HCT116 (cell line): ENCODE results near the gene TMEM143. TPM values are rescaled to one million over a fixed set of nuclear protein-coding genes. Genes with fewer than 3 reads are reported as not detected.

Experiments
- ATAC-seq: fragments of 200-7000 bp; cut with Tn5 transposase; 2 replicates; pipeline ENCODE4 v1.9.1; 2020; ENCODE audit warnings: mild to moderate bottlenecking, moderate library complexity
- BruUV-seq: library from RNA; stranded (reverse); fragments of 400-500 nt; replicated peaks from 2 replicates; lab custom pipeline; 2021; lab: Mats Ljungman, UMichigan
- CTCF ChIA-PET: fragments of 300-600 bp; sonication (Branson Sonifier 250); formaldehyde crosslinking; loops from one replicate; lab custom pipeline; 2021; ENCODE audit warnings: antibody characterized with exemption; lab: Charles Lee
- POLR2A ChIA-PET: fragments of 300-600, 350-600 bp; sonication (Branson Sonifier 250); formaldehyde crosslinking; loops from one replicate; lab custom pipeline; 2021; ENCODE audit warnings: antibody characterized with exemption; lab: Charles Lee
- RAD21 ChIA-PET, 2 experiments: fragments of 300-600 bp; sonication (Branson Sonifier 250); formaldehyde crosslinking; loops; one replicate each; lab custom pipeline; 2023; ENCODE audit warnings: low total read pairs in 2 of 2; ENCODE audit not compliant: uncharacterized antibody in 2 of 2, unreplicated experiment in 2 of 2, low non-redundant PET in 1 of 2; lab: Charles Lee
- DNase-seq: peaks from one replicate; pipeline ENCODE4 v3.0.0-alpha.2; 2010; ENCODE audit warnings: low read depth, low spot score
- H2AFZ ChIP-seq: fragments of 200-600 bp; shearing (Covaris generic), sonication (generic); 2 replicates; pipeline ENCODE4 v1.6.1; 2017; ENCODE audit warnings: low read depth, mixed run types, mixed read lengths, antibody characterized with exemption, low read length; ENCODE audit not compliant: poor library complexity, severe bottlenecking
- H3K27ac ChIP-seq: 2 replicates; pipeline ENCODE4 v1.5.1; 2012; ENCODE audit warnings: low read depth, low read length
- H3K27me3 ChIP-seq: fragments of 200-600 bp; sonication (generic); 2 replicates; pipeline ENCODE4 v1.6.1; 2016; ENCODE audit warnings: mixed run types, low read length, mixed read lengths; ENCODE audit not compliant: insufficient read depth
- H3K36me3 ChIP-seq, 2 experiments: fragments of 200-500 bp in 1 of 2; fragments of 200-600 bp in 1 of 2; sonication (Bioruptor generic) in 1 of 2; sonication (generic) in 1 of 2; 2 replicates each; pipeline versions ENCODE4 v1.5.1 to v1.6.1; 2014 to 2016; ENCODE audit warnings: low read length in 2 of 2, inconsistent platforms in 1 of 2, mixed read lengths in 1 of 2, mixed run types in 1 of 2; ENCODE audit not compliant: insufficient read depth in 2 of 2, control insufficient read depth in 1 of 2
- H3K4me1 ChIP-seq, 2 experiments: fragments of 200-600 bp in 1 of 2; sonication (generic) in 1 of 2; 2 replicates each; pipeline versions ENCODE4 v1.5.1 to v1.6.1; 2012 to 2017; ENCODE audit warnings: low read length in 2 of 2, inconsistent platforms in 1 of 2, mild to moderate bottlenecking in 1 of 2, mixed read lengths in 1 of 2, mixed run types in 1 of 2, moderate library complexity in 1 of 2; ENCODE audit not compliant: insufficient read depth in 2 of 2, control insufficient read depth in 1 of 2
- H3K4me2 ChIP-seq: fragments of 200-600 bp; sonication (generic); 2 replicates; pipeline ENCODE4 v1.6.1; 2017; ENCODE audit warnings: mixed run types, low read length, mixed read lengths
- H3K4me3 ChIP-seq, 2 experiments: fragments of 200-600 bp in 1 of 2; sonication (generic) in 1 of 2; replicated peaks in 1 of 2; 2 replicates each; pipeline ENCODE4 v1.5.1; 2011 to 2016; ENCODE audit warnings: low read length in 2 of 2, control low read depth in 1 of 2, low read depth in 1 of 2, mild to moderate bottlenecking in 1 of 2, mixed read lengths in 1 of 2, mixed run types in 1 of 2
- H3K79me2 ChIP-seq: fragments of 200-600 bp; sonication (generic); 2 replicates; pipeline ENCODE4 v1.6.1; 2017; ENCODE audit warnings: mild to moderate bottlenecking, mixed run types, low read length, moderate library complexity, mixed read lengths; ENCODE audit not compliant: insufficient read depth
- H3K9ac ChIP-seq: fragments of 200-600 bp; sonication (generic); 2 replicates; pipeline ENCODE4 v1.6.1; 2016; ENCODE audit warnings: low read length, mixed read lengths
- H3K9me2 ChIP-seq: fragments of 200-600 bp; sonication (generic), shearing (Covaris generic); 2 replicates; pipeline ENCODE4 v1.6.1; 2017; ENCODE audit warnings: mixed run types, mild to moderate bottlenecking, moderate library complexity; ENCODE audit not compliant: insufficient read depth
- H3K9me3 ChIP-seq, 2 experiments: fragments of 200-500 bp in 1 of 2; fragments of 200-600 bp in 1 of 2; sonication (Bioruptor generic) in 1 of 2; sonication (generic) in 1 of 2; 2 replicates each; pipeline ENCODE4 v1.6.1; 2014 to 2017; ENCODE audit warnings: low read length in 2 of 2, mixed read lengths in 2 of 2, inconsistent platforms in 1 of 2, low read depth in 1 of 2, mild to moderate bottlenecking in 1 of 2, mixed run types in 1 of 2, moderate library complexity in 1 of 2; ENCODE audit not compliant: control insufficient read depth in 1 of 2, insufficient read depth in 1 of 2
- H4K20me1 ChIP-seq: fragments of 200-600 bp; sonication (generic), shearing (Covaris generic); 2 replicates; pipeline ENCODE4 v1.6.1; 2017; ENCODE audit warnings: mixed run types, mild to moderate bottlenecking, moderate library complexity; ENCODE audit not compliant: insufficient read depth
- CTCF ChIP-seq, 3 experiments: fragments of 200-600 bp in 1 of 3; sonication (generic) in 1 of 3; IDR thresholded peaks in 2 of 3; conservative IDR thresholded peaks in 1 of 3; 2 replicates each; pipeline ENCODE4 v1.5.1; 2012 to 2017; ENCODE audit warnings: low read depth in 2 of 3, low read length in 2 of 3, antibody characterized with exemption in 1 of 3, borderline replicate concordance in 1 of 3, control low read depth in 1 of 3, mild to moderate bottlenecking in 1 of 3, mixed read lengths in 1 of 3, mixed run types in 1 of 3, moderate library complexity in 1 of 3; ENCODE audit not compliant: insufficient read depth in 1 of 3
- EGR1 ChIP-seq: IDR thresholded peaks from 2 replicates; pipeline ENCODE4 v1.6.1; 2012; ENCODE audit warnings: low read depth
- POLR2A ChIP-seq: IDR thresholded peaks from 2 replicates; pipeline ENCODE4 v1.7.0; 2011; ENCODE audit warnings: borderline replicate concordance; ENCODE audit not compliant: insufficient read depth, insufficient read length; ENCODE audit errors: extremely low read depth
- POLR2AphosphoS5 ChIP-seq: IDR thresholded peaks from 2 replicates; pipeline ENCODE4 v1.6.1; 2011; ENCODE audit warnings: mild to moderate bottlenecking, low read depth, low read length, moderate library complexity
- SIN3A ChIP-seq: IDR thresholded peaks from 2 replicates; pipeline ENCODE4 v1.6.1; 2012; ENCODE audit warnings: low read depth
- SP1 ChIP-seq: IDR thresholded peaks from 2 replicates; pipeline ENCODE4 v1.6.1; 2012; ENCODE audit warnings: low read depth
- YY1 ChIP-seq: IDR thresholded peaks from 2 replicates; pipeline ENCODE4 v1.6.1; 2011; ENCODE audit warnings: low read length, low read depth, moderate library complexity, mild to moderate bottlenecking; ENCODE audit not compliant: insufficient replicate concordance; ENCODE audit errors: extremely low read depth
- ZFX ChIP-seq: fragments of 450-650 bp; IDR thresholded peaks from 2 replicates; pipeline ENCODE4 v1.6.1; 2017
- intact Hi-C: fragments of 100-400 bp; cut with micrococcal nuclease; formaldehyde crosslinking; loops from 2 replicates; pipeline ENCODE4 v1.10.0; 2022
- total RNA-seq: library from RNA; stranded (reverse); gene quantifications from one replicate; pipeline ENCODE4 v1.2.1, GENCODE V29; 2021; ENCODE audit not compliant: unreplicated experiment

TMEM143 gene
- total RNA-seq, 1 experiment from 2014 or later = 13.2 TPM

- intact Hi-C loops = loop anchor here (10.0 kb wide), 2 partner anchors 65 to 255 kb away; partner anchors contain the start of genes GRIN2D and KDELR1
- Histone ChIP-seq H3K9me3 (no peaks in the 10 kb centered on the region), H4K20me1 (no peaks in the 10 kb centered on the region), H3K9ac (no peak overlapping the region), H3K36me3 (peaks cover 0 to 7% of the 10 kb centered on the region in 2 experiments; a peak in 1 of 4 replicates), H3K4me2 (no peak overlapping the region), H3K79me2 (peaks cover 23% of the 10 kb centered on the region), H3K4me1 (peaks cover 25 to 58% of the 10 kb centered on the region in 2 experiments), H3K4me3 (no peak overlapping the region), H3K27me3 (no peaks in the 10 kb centered on the region), H2AFZ (no peak overlapping the region), H3K9me2 (no peaks in the 10 kb centered on the region), H3K27ac (0 out of 2 replicates have a peak overlapping the region, but pooled peaks have one; percentile 2)
- DNase-seq (no peak), ATAC-seq (no peak)
- ChIA-PET CTCF (interaction anchor here (0.7 kb wide), 1 partner anchor 22 kb away, joined by 3 read pairs; no protein-coding TSS in a partner anchor), POLR2A (no interaction called here), RAD21 (no interaction called here)
- no TSS peak for BruUV-seq
- TF ChIP-seq SIN3A (no peak), YY1 (peak; percentile 54)
Observed at GRCh38 chr19:48329167-48329891, 34.4 kb downstream of the TMEM143 start.

- H4K20me1 ChIP-seq = no peaks in the 10 kb centered on the region
- peak; percentile 39 for ATAC-seq
- TF ChIP-seq POLR2AphosphoS5 (peak; percentile 78), SP1 (peak; percentile 32), EGR1 (no peak), CTCF (IDR thresholded peaks at IDR 0.05 in 2 of 3, conservative IDR thresholded peaks at IDR 0.05 in 1 of 3; ENCODE audit: borderline replicate concordance in 1 of 3, insufficient read depth in 1 of 3, low read depth in 2 of 3, low read length in 2 of 3) (no peak), ZFX (peak; percentile 13; the same call in 1 of the 2 replicates), POLR2A (peak; percentile 81)
- TF ChIP-seq, all 23 proteins: peak for 4
- BruUV-seq = no TSS peak
- Histone ChIP-seq H3K4me2 (peak within 1 kb of the TSS; percentile 99), H3K9me3 (no peaks in the 10 kb centered on the region), H3K4me3 (peak within 1 kb of the TSS; percentile 72 to 80), H3K36me3 (peaks cover 0 to 4% of the 10 kb centered on the region in 2 experiments; a peak in 1 of 4 replicates), H3K27me3 (no peaks in the 10 kb centered on the region), H3K4me1 (peaks cover 35 to 68% of the 10 kb centered on the region in 2 experiments), H3K79me2 (peaks cover 23% of the 10 kb centered on the region), H3K9me2 (no peaks in the 10 kb centered on the region), H3K9ac (peak within 1 kb of the TSS; percentile 84), H2AFZ (no peak within 1 kb of the TSS), H3K27ac (peak within 1 kb of the TSS; percentile 94)
- ChIA-PET POLR2A (interaction anchor here (0.9 to 1.5 kb wide), 3 partner anchors 7 to 38 kb away, joined by 5 to 6 read pairs (median 5); no protein-coding TSS in a partner anchor), CTCF (interaction anchor here (1.0 to 10.2 kb wide), 2 partner anchors 8 to 11 kb away, joined by 4 to 158 read pairs; no protein-coding TSS in a partner anchor), RAD21 (interaction anchor here (0.6 to 1.3 kb wide), 2 partner anchors 8 to 156 kb away, joined by 4 to 6 read pairs; no protein-coding TSS in a partner anchor)
- DNase-seq = peak; percentile 63
- intact Hi-C loops = loop anchor here (1.0 to 10.0 kb wide), 3 partner anchors 8 to 259 kb away; partner anchors contain the start of genes GRIN2D and KDELR1
Observed at GRCh38 chr19:48325265-48325910, 38.4 kb downstream of the TMEM143 start, which contains the start of gene EMP3. EMP3 (plus strand) TSS chr19:48325552; CDS start chr19:48326845, 1,293 bp downstream.
